GM21526 (cell line): Measurements from ENCODE around the gene THAP12.
"Not testable (repeated sequence)": the region's sequence is repeated elsewhere in the genome, so short reads cannot be mapped to it uniquely, and the experiment has no call there.

Experiments used
- ATAC-seq: cut with Tn5 transposase; IDR thresholded peaks from one replicate; pipeline ENCODE4 v1.9.1; 2021; ENCODE audit warnings: moderate library complexity; ENCODE audit not compliant: unreplicated experiment, low FRiP score

THAP12 gene

DNA sequence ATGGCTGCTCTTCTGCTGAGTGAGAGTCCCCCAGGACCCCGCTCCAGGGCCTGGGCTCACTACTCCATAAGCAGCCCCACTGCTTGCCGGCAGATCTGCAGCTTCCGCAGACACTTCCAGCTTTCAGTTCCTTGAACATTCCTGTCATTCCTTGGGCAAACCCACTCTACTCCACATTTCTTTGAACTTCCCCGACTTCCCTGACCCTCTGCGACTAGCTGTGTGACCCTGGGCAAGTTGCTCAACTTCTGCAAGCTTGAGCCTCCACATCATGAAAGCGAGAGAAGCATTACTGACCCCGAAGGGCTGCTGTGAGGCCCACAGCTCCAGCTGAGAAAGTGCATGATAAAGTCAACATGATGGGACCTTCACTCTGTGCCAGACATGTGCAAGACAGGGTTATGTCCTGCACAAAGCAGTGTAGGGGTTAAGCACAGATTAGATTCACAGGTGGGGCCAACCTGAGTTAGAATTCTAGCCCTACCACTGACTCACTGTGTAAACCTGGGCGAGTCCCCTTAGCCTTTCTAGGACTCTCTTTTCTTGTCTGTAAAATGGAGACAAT is 51.8 kb downstream of the THAP12 start:
- ATAC-seq, result no peak

DNA sequence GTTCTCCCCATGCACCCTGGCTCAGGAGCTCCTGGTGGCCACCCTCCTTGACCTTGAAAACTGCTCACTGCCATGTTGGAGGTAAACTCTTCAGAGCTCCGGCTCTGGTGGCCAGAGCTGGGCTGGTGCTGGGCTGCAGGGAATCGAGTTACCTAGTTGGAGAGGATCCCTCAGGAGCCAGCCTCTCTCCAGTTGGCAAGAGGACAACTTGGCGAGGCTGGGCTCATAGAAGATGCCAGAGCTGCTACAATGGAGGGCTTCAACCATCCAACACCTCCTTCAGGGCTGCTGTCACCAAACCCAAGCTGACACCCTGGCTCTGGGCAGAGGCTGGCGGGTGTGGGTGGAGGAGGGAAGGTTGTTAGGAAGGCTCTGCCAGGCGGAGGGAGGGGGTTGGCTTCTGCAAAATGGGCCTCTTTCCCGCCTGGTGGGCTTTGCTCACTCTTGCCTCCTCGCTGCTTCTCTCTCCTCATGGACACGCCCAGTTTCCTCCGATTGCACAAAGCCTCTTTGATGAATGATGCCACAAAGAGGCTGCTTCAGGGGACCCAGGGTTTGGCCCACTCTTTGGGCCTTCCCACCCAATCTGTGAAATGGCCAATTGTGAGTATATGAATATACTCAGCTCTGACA is 53.1 kb downstream of the THAP12 start:
- ATAC-seq, result no peak

DNA sequence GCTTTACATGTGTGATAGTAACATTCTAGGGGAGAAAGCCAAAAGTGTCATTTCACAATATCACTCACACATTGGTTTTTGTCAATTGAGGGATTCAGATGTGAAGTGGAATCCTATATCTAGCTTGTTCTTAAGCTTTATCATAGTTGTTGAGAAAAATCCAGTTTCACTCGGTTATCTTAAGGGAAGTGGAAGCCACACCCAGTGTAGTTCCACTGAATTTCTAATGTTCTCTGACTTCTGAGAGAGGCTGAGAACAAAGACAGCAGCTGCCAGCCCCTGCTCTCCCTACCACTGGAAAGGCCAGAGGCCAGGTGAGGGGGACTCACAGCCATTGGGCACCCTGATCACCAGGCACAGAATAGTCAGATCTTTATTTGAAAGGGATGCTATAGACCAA is 53.7 kb downstream of the THAP12 start:
- ATAC-seq, result no peak

DNA sequence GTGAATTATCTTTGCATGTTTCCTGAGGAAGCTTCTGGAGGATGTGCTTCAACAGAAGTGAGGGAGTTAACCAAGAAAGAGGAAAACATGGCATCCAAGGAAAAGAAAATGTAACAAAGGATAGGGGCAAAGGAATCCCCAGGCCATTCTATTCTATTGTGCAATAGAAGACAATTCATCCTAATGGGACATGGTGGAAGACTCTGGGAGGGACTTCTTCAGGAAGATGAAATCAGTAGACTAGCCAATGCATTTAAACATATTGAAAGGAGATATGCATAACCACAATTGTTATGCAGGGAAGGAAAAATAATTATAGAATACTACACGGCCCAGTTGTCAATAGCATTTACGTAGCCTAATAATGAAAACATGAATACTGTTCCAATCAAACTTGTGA is 55.7 kb downstream of the THAP12 start:
- ATAC-seq, result no peak

DNA sequence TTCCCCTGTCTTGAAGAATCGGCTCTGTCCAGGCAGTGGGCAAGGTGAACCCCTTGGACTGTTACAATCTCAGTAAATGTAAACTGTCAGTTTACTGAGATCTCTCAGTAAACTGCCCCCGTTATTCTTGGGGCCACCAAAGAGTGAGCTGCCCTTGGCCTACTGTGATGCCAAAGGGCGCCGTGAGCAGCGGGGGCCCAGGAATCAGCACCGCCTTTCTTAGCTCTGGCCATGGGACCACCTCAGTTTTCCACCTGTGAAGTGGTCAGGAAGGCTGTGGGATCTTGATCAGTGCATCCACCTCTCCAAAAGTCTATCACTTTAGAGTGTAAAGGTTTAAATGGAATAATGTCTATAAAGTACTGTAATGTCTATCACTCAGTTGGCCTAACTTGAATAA is 57.1 kb downstream of the THAP12 start:
- no peak for ATAC-seq

DNA sequence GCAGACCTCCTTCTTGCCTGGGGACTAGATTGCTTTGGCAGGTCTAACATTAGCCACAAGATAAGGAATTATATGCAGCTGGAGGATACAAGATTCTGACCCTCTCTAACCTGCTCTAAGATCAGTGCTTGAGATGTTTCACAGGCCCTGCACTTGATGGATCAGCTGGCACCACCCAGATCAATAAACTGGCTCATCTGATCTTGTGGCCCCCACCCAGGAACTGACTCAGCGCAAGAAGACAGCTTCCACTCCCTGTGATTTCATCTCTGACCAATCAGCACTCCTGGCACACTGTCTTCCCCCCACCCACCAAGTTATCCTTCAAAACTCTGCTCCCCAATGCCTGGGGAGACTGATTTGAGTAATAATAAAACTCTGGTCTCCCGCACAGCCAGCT is 57.6 kb downstream of the THAP12 start:
- ATAC-seq, result not testable (repeated sequence)

DNA sequence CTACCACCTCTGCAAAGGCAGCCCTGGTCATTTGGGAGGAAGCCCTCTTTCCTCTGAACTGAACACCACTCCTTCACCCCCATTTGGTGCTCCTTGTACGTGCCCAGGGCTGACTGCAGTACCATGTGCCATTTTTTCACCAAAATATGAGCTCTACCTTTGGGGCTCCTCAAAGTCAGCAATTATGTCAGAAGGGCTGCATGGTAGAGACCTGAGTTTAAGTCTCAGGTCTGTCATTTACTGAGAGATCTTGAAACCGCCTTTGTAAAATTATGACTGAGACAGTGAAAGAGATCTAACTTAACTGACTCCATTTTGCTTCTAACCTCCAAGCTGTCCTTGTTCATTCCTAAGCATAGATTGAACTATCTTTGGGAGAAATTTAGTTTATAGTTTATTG is 58.0 kb downstream of the THAP12 start:
- ATAC-seq, result no peak

DNA sequence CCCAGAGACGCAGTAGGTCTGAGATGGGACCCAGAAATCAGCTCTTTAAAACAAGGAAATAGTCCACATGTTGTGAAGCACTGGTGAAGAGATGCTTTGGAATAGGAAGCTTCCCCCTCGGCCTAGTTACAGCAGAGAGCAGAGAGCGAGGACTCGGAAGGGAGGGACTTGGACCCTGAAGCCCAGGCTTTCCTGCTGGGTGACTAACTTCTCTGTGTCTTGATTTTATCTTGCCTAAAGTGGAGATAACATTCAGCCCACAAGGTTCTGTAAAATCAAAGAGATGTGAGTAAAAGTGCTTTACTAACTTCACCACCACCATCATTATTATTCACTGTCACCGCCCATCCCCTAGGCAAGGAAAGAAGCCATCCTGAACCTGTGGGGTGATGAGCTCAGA is 58.4 kb downstream of the THAP12 start:
- ATAC-seq, result no peak

DNA sequence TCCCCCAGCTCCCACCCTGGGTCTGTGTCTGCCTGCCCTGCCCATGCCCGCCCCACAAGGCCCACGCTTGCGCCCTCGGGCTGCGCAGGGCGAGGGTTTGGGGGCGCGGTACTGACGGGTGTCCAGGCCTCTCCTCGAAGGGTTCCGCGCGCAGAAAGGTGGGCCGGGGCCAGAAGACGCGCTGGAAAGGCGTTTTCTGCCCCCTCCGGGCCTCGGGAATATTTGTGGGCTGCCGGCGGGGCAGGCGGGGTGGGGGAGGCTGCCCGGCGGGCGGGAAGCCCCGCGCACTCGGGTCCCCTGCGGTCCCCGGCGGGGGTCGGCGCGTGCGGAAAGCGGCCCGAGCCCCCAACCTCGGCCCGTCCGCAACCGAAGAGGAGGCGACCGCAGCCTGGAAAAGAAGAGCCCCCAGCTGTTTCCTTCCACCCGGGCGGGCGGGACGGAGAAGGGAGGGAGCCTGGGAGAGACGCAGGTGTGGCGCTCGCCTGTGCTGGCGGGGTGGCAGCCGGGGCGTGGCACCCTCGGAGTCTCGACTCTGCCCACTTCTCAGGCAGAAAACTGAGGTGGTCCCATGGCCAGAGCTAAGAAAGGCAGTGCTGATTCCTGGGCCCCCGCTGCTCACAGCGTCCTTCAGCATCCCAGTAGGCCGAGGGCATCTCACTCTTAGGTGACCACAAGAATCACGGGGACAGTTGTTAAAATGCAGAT is 59.0 kb downstream of the THAP12 start:
- ATAC-seq, result no peak

DNA sequence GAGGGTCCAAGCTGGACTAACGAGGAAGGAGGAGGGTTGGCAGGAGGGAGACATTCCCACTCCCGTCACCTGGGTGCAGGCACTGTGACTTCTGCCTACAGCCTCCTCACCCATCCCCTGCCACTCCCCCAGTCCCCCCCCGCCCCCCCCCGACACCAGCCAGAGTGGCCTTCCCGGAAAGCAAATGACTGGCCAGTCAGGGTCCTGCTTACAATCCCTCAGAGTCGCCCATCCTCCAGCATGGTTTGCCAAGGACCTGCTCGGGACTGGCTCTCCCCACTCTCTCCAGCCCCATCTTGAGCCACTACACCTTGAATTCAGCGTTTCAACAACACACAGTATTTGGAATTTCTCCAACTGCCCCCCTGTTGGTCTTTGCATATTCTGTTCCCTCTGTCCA is 59.6 kb downstream of the THAP12 start:
- no peak for ATAC-seq

DNA sequence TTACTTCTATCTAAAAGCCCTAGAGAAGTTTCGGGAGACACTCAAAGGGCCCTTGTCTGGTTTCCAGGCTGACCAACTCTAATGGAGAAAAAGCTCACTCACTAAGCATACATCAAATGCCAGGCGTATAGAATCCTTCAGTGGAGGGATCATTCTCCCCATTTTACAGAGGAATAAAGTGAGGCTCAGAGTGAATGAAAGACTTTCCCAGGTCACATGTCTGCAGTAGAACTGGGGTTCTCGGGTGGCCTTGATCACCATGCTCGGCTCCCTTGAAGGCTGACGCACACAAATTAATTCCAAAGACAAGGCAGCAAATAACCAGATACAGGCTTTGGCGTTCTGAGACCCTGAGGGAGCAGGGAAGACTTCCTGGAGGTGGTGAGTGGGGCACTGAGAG is 60.0 kb downstream of the THAP12 start:
- no peak for ATAC-seq

DNA sequence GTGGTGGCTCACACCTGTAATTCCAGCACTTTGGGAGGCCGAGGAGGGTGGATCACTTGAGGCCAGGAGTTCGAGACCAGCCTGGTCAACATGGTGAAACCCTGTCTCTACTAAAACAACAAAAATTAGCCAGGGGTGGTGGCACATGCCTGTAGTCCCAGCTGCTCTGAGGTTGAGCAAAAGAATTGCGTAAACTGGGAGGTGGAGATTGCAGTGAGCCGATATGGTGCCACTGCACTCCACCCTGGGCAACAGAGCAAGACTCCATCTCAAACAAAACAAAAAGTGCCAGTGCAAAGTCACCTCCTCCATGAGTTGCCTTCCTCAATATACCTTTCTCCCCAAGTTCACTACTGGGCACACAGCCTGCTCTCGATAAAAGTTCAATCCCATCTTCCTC is 61.1 kb downstream of the THAP12 start:
- not testable (repeated sequence) for ATAC-seq

DNA sequence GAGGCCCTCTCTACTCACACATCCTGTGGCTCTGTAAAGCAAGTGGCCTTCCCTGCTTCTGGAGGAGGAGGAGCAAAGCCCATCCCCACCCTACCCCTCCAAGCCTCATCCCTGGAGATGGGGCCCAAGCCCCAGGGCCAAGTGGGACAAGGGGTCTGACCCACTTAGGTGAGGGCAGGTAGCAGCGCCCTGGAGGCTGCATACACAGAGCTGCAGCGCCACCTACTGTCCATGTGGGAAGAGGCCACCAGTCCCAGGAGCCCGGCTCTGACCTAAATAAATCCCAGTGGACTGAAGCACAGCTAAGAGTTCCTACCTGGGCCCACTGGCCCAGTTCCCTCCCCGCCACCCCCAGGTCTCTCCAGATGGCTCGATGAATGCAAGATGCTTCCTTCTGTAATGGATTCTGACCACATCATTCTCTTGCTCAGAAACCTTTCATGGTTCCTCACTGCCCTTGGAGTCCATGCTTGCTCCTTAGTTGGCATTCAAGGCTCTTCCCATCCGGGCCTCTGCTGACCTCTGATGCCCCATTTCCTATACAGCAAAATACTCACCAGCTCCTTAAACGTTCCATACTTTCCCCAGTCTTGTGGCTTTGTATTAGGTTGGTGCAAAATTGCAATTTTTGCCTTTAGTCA is 62.1 kb downstream of the THAP12 start:
- no peak for ATAC-seq

DNA sequence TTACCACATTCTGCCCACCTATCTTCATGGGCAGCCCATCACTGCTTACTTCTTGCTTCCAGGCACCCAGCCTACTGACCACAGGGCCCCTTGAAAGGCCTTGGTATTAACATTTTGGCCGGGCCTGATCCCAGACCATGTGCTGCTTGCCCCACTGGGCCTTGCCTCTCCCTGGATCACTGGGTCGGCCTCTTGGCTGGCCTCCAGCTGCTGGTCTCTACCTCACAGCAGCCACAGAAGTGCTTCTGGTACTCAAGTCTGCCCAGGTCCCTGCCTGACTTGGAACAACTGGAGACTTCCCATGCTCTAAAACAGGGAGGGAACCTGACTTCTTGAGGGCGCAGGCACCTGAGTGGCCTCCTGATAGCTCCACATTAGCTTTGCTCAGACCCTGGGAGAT is 63.6 kb downstream of the THAP12 start:
- ATAC-seq, result no peak

DNA sequence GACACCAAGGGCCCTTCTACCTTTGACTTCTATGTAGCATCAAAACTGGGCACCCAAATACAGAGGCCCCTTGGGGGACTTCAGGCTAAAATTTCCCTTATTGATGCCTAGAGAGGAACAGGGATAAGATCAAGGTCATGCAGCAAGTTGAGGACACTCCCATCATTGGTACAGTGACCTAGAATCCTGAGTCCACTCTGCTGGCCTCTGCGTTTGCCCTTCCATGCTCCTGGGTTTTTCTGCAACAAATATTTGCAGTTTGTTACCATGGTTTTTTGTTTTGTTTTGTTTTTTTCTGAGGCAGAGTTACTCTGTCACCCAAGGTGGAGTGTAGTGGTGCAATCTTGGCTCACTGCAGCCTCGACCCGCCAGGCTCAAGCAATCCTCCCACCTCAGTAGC is 64.2 kb downstream of the THAP12 start:
- no peak for ATAC-seq

DNA sequence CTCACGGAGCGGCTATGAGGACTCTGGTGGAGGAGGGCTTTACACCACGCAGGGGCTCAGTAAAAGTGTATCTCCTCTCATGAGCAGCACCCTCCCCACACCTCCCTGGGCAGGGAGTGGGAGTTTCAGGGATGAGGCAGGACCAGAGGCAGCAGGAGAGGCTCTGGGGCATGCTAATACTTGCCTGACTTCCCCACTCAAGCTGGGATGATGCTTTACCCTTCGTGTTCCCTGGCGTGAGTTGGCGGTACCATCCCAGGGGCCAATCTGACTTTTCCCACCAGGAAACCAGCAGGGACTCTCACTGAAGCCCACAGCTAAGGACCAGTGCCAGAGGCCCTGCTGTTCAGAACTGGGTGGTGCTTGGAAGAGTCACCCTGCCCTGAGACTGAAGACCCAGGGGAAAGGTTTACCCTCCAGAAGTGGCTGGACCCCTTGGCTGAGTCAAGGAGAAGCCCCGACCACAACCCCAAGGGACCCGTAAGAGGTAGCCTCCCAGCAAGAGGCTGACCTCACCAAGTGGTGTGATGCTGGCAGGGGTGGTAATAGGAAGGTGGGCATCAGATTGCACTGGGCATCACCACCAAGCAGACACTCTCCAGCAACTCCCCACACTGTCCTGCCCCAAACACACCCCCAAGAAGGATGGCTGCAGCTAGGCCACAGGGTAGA is 65.6 kb downstream of the THAP12 start:
- no peak for ATAC-seq

DNA sequence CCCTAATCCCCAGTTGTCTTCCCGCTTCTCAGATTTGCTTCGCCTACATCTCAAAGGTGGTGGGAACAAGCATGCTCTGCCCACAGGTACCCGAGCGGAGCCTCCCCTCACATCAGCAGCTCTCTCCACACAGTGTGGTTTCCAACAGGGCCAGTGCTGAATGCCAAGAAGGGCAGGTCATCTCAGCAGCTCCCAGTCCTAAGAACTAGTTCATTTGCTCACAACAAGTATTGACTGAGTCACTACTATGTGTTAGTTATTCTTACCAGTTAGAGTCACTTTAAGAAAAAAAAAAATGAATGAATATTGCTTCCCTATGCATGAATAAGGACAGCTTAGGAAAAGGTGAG is 66.2 kb downstream of the THAP12 start:
- ATAC-seq, result no peak

DNA sequence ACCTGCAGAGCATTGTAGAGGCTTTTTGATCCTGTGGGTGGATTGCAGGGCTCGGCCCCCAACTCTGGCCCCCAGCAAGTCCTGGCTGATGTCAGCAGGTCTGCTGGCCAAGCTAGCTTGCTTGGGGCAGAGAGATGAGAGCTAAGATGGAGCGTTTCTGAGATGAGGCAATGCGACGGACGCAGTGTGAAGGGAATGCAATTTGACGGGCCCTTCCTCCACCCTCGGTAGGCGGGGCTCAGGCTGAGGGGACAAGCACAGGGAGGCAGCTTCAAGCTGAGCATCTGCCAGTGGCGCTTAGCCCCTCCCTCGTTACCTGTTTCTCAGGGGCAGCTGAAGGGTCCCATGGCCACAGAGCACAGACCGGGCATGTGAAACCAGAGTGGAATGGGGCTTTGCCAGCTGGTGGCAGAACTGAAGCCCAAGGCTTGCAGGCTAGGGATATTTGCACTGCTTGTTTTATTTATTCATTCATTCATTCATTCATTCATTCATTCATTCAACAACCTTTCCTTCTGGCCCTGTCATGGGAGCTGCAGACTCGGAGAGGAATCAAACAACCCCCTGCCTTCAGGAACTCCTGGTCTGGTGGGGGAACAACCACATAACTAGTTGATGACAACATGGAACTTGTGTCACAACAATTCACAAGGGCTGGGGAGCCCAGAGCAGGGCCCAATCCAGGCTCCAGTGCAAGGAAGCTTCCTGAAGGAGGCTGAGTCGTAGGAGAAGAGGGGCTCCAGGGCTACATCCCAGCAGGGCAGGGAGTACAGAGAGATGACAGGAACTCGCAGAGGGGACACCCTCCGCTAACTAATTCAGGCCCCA is 66.8 kb downstream of the THAP12 start:
- ATAC-seq, result no peak

DNA sequence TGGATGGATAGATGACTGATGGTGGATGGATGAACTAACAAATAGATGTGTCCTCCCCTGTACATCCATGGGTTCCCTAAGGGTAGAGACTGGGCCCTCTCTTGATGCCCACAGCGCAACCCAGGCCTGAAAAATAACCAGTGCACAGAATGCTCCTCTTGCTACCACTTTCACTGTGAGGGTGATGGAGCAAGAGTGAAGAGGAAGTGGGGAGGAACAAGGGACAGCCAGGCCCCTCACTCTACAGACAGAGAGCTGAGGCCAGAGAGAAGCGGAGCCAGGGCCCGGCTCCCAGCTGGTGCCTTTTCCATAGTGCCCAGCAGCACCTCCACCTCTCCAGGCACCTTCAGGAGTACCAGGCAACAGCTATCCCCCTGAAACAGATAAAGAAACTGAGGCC is 67.7 kb downstream of the THAP12 start:
- no peak for ATAC-seq

DNA sequence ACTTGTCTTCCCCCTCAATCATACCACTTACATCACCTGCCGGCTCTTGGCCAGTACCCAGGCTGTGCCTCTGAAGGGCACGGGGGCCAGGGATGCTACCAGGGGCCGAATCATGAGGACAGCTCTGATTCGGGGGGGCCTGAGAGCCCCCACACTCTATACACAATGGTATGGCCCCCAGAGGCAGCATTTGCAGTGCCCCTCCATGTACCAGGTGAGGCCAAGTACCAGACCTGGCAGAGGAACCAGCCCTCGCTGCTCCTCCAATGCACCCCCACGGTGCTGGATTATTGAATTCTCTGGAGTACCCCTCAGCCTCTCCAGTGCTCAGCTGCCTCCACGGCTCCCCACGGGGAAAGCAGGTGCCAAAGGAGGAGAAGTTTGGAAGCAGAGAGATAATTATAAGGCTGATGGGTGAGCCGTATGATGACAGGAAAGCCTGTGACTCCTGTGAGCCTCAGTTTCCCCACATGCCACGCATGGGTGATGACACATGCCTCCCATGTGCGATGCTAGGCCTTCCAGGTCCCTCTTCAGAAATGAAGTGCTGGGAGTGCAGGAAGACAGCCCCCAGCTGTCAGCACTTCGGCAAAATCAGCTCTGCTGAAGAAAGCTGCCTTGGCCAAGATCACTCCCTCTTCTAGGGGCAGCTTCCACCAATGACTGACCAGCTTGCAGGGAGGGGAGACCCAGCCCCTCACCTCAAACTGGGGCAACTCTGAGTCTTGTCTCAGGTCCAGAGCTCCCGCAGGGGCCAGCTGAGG is 69.9 kb downstream of the THAP12 start:
- ATAC-seq, result no peak
